Stimulated activated CD4-positive, alpha-beta T cell treated with anti-CD3 and anti-CD28 coated beads, TNF-alpha, amount 100 ng/mL, for 24 hours (primary cell): ENCODE results near the gene CCNE1.
"Not testable (repeated sequence)": the region's sequence is repeated elsewhere in the genome, so short reads cannot be mapped to it uniquely, and the experiment has no call there.

Source experiments
- DNase-seq, 3 experiments: peaks; one replicate each; pipeline ENCODE4 v3.0.0-alpha.2; 2020; ENCODE audit warnings: low read depth in 3 of 3

Gene CCNE1

GRCh38 chr19:29815231-29815630 is 3.4 kb downstream of the CCNE1 start:
- no peak for DNase-seq

GRCh38 chr19:29817316-29817715 is 5.5 kb downstream of the CCNE1 start:
- no peak for DNase-seq

- no peak for DNase-seq
Observed at GRCh38 chr19:29819300-29819699, 7.5 kb downstream of the CCNE1 start.

- DNase-seq, result no peak
Observed at GRCh38 chr19:29819986-29820385, 8.2 kb downstream of the CCNE1 start.

GRCh38 chr19:29823581-29824330 is 12.0 kb downstream of the CCNE1 start:
- no peak for DNase-seq

GRCh38 chr19:29825263-29825662 is 13.5 kb downstream of the CCNE1 start:
- DNase-seq, result not testable (repeated sequence)

- DNase-seq, result peak in 2 of 3 experiments; percentile 42 to 47
Observed at GRCh38 chr19:29831041-29831548, 19.3 kb downstream of the CCNE1 start.

GRCh38 chr19:29831686-29832085 is 19.9 kb downstream of the CCNE1 start:
- DNase-seq, result no peak

- no peak for DNase-seq
Observed at GRCh38 chr19:29832801-29833200, 21.0 kb downstream of the CCNE1 start.

- DNase-seq, result no peak
Observed at GRCh38 chr19:29833614-29834261, 21.9 kb downstream of the CCNE1 start.

- DNase-seq, result no peak
Observed at GRCh38 chr19:29834991-29835846, 23.4 kb downstream of the CCNE1 start.

- DNase-seq, result peak in 1 of 3 experiments; percentile 43
Observed at GRCh38 chr19:29836409-29836825, 24.6 kb downstream of the CCNE1 start.

GRCh38 chr19:29837448-29837981 is 25.7 kb downstream of the CCNE1 start:
- peak in 2 of 3 experiments; percentile 40 to 52 for DNase-seq

- DNase-seq, result no peak
Observed at GRCh38 chr19:29837996-29838395, 26.2 kb downstream of the CCNE1 start.

- no peak for DNase-seq
Observed at GRCh38 chr19:29840066-29840950, 28.5 kb downstream of the CCNE1 start.

GRCh38 chr19:29841209-29841558 is 29.4 kb downstream of the CCNE1 start:
- DNase-seq, result no peak

- no peak for DNase-seq
Observed at GRCh38 chr19:29841559-29842367, 30.0 kb downstream of the CCNE1 start.

GRCh38 chr19:29842471-29843179 is 30.8 kb downstream of the CCNE1 start:
- DNase-seq, result no peak
